ENCODE measurements around the gene FUT8.

DNA sequence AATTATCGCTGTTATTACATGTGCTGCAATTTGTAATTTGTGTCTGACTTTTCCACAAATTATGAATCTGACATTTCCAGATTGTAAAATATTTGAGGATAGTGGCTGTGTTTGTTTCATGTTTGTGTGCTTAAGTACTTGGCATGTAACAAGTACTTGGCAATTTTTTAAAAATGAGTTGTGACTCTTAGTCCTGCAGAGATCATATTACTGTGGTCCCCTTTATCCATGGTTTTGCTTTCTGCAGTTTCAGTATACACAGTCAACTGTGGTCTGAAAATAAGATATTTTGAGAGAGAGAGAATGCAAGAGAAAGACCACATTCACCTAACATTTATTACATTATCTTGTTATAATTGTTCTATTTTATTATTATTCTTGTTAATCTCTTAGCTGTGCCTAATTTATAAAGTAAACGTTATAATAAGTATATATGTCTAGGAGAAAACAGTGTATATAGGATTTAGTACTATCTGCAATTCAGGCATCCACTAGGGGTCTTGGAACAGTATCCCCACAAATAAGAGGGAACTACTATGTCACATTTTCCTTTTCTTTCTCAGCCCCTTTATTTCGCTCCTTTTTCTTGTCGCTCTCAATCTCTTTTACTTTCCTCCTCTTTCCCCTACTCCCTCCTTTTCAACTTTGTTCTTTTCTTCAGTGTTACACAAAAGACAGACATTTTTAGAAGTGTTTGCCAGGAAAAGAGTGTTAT, 176.1 kb downstream of the FUT8 start:
- no peak for TF ChIP-seq POLR2A (IDR thresholded peaks at IDR 0.05)
- TF ChIP-seq, protein P1, sequence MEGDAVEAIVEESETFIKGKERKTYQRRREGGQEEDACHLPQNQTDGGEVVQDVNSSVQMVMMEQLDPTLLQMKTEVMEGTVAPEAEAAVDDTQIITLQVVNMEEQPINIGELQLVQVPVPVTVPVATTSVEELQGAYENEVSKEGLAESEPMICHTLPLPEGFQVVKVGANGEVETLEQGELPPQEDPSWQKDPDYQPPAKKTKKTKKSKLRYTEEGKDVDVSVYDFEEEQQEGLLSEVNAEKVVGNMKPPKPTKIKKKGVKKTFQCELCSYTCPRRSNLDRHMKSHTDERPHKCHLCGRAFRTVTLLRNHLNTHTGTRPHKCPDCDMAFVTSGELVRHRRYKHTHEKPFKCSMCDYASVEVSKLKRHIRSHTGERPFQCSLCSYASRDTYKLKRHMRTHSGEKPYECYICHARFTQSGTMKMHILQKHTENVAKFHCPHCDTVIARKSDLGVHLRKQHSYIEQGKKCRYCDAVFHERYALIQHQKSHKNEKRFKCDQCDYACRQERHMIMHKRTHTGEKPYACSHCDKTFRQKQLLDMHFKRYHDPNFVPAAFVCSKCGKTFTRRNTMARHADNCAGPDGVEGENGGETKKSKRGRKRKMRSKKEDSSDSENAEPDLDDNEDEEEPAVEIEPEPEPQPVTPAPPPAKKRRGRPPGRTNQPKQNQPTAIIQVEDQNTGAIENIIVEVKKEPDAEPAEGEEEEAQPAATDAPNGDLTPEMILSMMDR (IDR thresholded peaks at IDR 0.05), result no peak

Measured in thyroid gland (tissue), 4 donors.